Endothelial cell of umbilical vein (primary cell): ENCODE results near the gene JMJD6. TPM values are rescaled to one million over a fixed set of nuclear protein-coding genes. Genes with fewer than 3 reads are reported as not detected.

ENCODE experiments used
- BruUV-seq: library from RNA; stranded (reverse); fragments of 400-500 nt; replicated peaks from 2 replicates; lab custom pipeline; 2021; lab: Mats Ljungman, UMichigan
- CTCF ChIA-PET: fragments of 300-600, 350-600 bp; sonication (Branson Sonifier 250); formaldehyde crosslinking; loops from one replicate; lab custom pipeline; 2021; ENCODE audit warnings: antibody characterized with exemption, inconsistent platforms; lab: Charles Lee
- POLR2A ChIA-PET: fragments of 300-600, 350-600 bp; sonication (Branson Sonifier 250); formaldehyde crosslinking; loops from one replicate; lab custom pipeline; 2021; ENCODE audit warnings: antibody characterized with exemption, inconsistent platforms; lab: Charles Lee
- DNase-seq: peaks from one replicate; pipeline ENCODE4 v3.0.0-alpha.2; 2011; ENCODE audit warnings: low read depth, low spot score
- FAIRE-seq: peaks from 2 replicates; lab custom pipeline; 2011; peaks lifted over from hg19 to GRCh38; lab: Jason Lieb, UNC
- H2AFZ ChIP-seq: 2 replicates; pipeline ENCODE4 v1.6.0; 2012; ENCODE audit warnings: low read depth, low read length, control low read depth, inconsistent platforms
- H3K27ac ChIP-seq: 2 replicates; pipeline ENCODE4 v1.5.1; 2011; ENCODE audit warnings: low read depth, mild to moderate bottlenecking, control low read depth, low read length, moderate library complexity; ENCODE audit not compliant: insufficient read depth
- H3K27me3 ChIP-seq, 2 experiments: 2 replicates each; pipeline versions ENCODE4 v1.6.0 to v1.6.1; 2011; ENCODE audit warnings: low read length in 2 of 2, mixed read lengths in 1 of 2; ENCODE audit not compliant: control insufficient read depth in 2 of 2, insufficient read depth in 2 of 2
- H3K36me3 ChIP-seq, 2 experiments: 2 replicates in 1 of 2; 3 replicates in 1 of 2; pipeline ENCODE4 v1.5.1; 2011; ENCODE audit warnings: low read length in 2 of 2, mild to moderate bottlenecking in 1 of 2, moderate library complexity in 1 of 2; ENCODE audit not compliant: control insufficient read depth in 2 of 2, insufficient read depth in 2 of 2; ENCODE audit errors: extremely low read depth in 1 of 2
- H3K4me1 ChIP-seq: 3 replicates; pipeline ENCODE4 v1.5.1; 2011; ENCODE audit warnings: mild to moderate bottlenecking, low read length; ENCODE audit not compliant: control insufficient read depth, insufficient read depth; ENCODE audit errors: extremely low read depth
- H3K4me2 ChIP-seq: 2 replicates; pipeline ENCODE4 v1.6.1; 2011; ENCODE audit warnings: low read length, control low read depth, mixed read lengths; ENCODE audit not compliant: insufficient read depth
- H3K4me3 ChIP-seq, 3 experiments: fragments of 200-600 bp in 1 of 3; sonication (generic), shearing (Covaris generic) in 1 of 3; replicated peaks in 1 of 3; 2 replicates each; pipeline ENCODE4 v1.5.1; 2011 to 2016; ENCODE audit warnings: control low read depth in 3 of 3, low read length in 3 of 3, mild to moderate bottlenecking in 2 of 3, inconsistent platforms in 1 of 3, low read depth in 1 of 3, moderate library complexity in 1 of 3; ENCODE audit not compliant: insufficient read depth in 1 of 3
- H3K79me2 ChIP-seq: 2 replicates; pipeline ENCODE4 v1.6.0; 2012; ENCODE audit warnings: low read length, inconsistent platforms; ENCODE audit not compliant: control insufficient read depth, insufficient read depth
- H3K9ac ChIP-seq: replicated peaks from 2 replicates; pipeline ENCODE3; 2011; ENCODE audit warnings: low read length, control low read depth; ENCODE audit not compliant: insufficient read depth; ENCODE audit errors: extremely low read depth
- H3K9me1 ChIP-seq: replicated peaks from 3 replicates; pipeline ENCODE4 v1.6.0; 2011; ENCODE audit warnings: mild to moderate bottlenecking, low read length; ENCODE audit not compliant: control insufficient read depth, insufficient read depth; ENCODE audit errors: extremely low read depth
- H3K9me3 ChIP-seq: replicated peaks from 2 replicates; pipeline ENCODE4 v1.5.1; 2012; ENCODE audit warnings: low read length, inconsistent platforms; ENCODE audit not compliant: control insufficient read depth, insufficient read depth
- H4K20me1 ChIP-seq: replicated peaks from 2 replicates; pipeline ENCODE3; 2011; ENCODE audit warnings: mild to moderate bottlenecking, low read length; ENCODE audit not compliant: control insufficient read depth, insufficient read depth; ENCODE audit errors: extremely low read depth
- EZH2 ChIP-seq: IDR thresholded peaks from 2 replicates; pipeline ENCODE4 v1.6.1; 2012; ENCODE audit warnings: borderline replicate concordance, low read depth, mild to moderate bottlenecking, moderate library complexity, low read length, inconsistent platforms; ENCODE audit not compliant: severe bottlenecking
- FOS ChIP-seq: IDR thresholded peaks from 2 replicates; pipeline ENCODE4 v1.6.1; 2011; ENCODE audit warnings: mild to moderate bottlenecking, low read length, moderate library complexity, borderline replicate concordance; ENCODE audit not compliant: insufficient read depth
- GATA2 ChIP-seq: IDR thresholded peaks from 2 replicates; pipeline ENCODE4 v1.7.0; 2011; ENCODE audit warnings: low read depth, mild to moderate bottlenecking, moderate library complexity, mixed read lengths, low read length; ENCODE audit not compliant: insufficient read length, insufficient read depth
- JUN ChIP-seq: IDR thresholded peaks from 2 replicates; pipeline ENCODE4 v1.6.1; 2011; ENCODE audit warnings: borderline replicate concordance, low read depth; ENCODE audit not compliant: insufficient read length, insufficient read depth
- MAX ChIP-seq: IDR thresholded peaks from 2 replicates; pipeline ENCODE4 v1.6.1; 2011; ENCODE audit not compliant: insufficient read depth, insufficient read length
- MYC ChIP-seq: IDR thresholded peaks from one replicate; pipeline ENCODE4 v1.6.1; 2011; ENCODE audit warnings: mild to moderate bottlenecking, low read depth, low read length
- POLR2AphosphoS5 ChIP-seq: IDR thresholded peaks from 2 replicates; pipeline ENCODE4 v1.6.1; 2012; ENCODE audit warnings: low read depth, mild to moderate bottlenecking, control low read depth, low read length, moderate library complexity; ENCODE audit not compliant: insufficient read depth
- dilution Hi-C: fragments of 300-500 bp; cut with MboI; formaldehyde crosslinking; loops from one replicate; pipeline ENCODE4 v1.15.0; 2019; ENCODE audit warnings: low sequenced_read_pairs; ENCODE audit not compliant: extremely low pct_ligation_motif_present
- intact Hi-C: fragments of 100-400 bp; cut with micrococcal nuclease; formaldehyde crosslinking; loops from one replicate; pipeline ENCODE4 v1.10.0; 2022
- polyA plus RNA-seq, 4 experiments: library from polyadenylated mRNA; depleted of rRNA in 3 of 4; stranded (reverse) in 3 of 4; unstranded in 1 of 4; fragments of >200 nt; gene quantifications; 2 replicates each; pipeline versions ENCODE4 v1.2.1 to v1.2.3, GENCODE V29; 2011 to 2012; ENCODE audit warnings: missing spikeins in 1 of 4
- total RNA-seq: library from RNA; stranded (reverse); gene quantifications from 2 replicates; pipeline ENCODE4 v1.2.3, GENCODE V29; 2021

The JMJD6 gene
- total and polyA plus RNA-seq, 2 donors (not counting 3 experiments of a cell fraction or from before 2014, with no cell fraction given) = 19.8 to 36.6 TPM

- Histone ChIP-seq H3K4me1 (peaks cover 14% of the 10 kb centered on the region), H3K9me1 (no peaks in the 10 kb centered on the region), H3K9me3 (no peaks in the 10 kb centered on the region), H3K27ac (no peak overlapping the region), H3K36me3 (peaks cover 0 to 7% of the 10 kb centered on the region in 2 experiments), H3K9ac (no peak overlapping the region), H3K4me2 (no peak overlapping the region), H3K27me3 (no peaks in the 10 kb centered on the region), H4K20me1 (no peaks in the 10 kb centered on the region), H3K79me2 (peaks cover 4% of the 10 kb centered on the region), H3K4me3 (no peak overlapping the region), H2AFZ (no peak overlapping the region)
- intact Hi-C loops (no loop called here), dilution Hi-C loops (no loop called here)
- no TSS peak for BruUV-seq
- ChIA-PET POLR2A (no interaction called here), CTCF (interaction anchor here (1.0 kb wide), 1 partner anchor 28 kb away, joined by 3 read pairs; no protein-coding TSS in a partner anchor)
- FAIRE-seq (no peak), DNase-seq (no peak)
- TF ChIP-seq POLR2AphosphoS5 (no peak), EZH2 (no peak), GATA2 (no peak), FOS (no peak), JUN (no peak), MYC (no peak), MAX (no peak)
Observed at GRCh38 chr17:76686538-76687297, 39.7 kb downstream of the JMJD6 start.
